GM18907 (cell line): ENCODE results near the gene OR51D1.

ENCODE experiments used
- ATAC-seq: cut with Tn5 transposase; IDR thresholded peaks from one replicate; pipeline ENCODE4 v1.9.1; 2021; ENCODE audit warnings: mild to moderate bottlenecking, moderate library complexity; ENCODE audit not compliant: unreplicated experiment

The OR51D1 gene

GRCh38 chr11:4644233-4644632 lies 7.0 kb downstream of the OR51D1 start:
- ATAC-seq: no peak

DNA sequence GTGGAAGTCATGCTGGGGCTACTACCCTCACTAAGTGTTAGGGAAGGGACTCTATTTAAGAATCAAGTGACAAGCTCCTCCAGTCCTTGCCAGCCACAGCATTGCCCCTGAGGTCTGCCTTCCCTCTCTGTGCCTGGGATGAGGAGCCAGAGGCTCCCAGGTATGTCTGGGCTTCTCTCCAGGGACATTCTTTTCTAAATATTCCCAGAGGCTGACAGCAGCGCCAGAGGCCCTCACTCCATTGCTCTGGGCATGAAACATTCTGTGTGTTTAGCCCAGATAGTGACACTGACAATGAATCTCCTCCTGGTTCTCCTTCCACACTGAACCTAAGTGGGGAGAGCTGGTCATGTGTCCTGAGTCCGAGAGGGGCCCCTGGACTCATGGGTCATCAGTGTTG lies 8.7 kb downstream of the OR51D1 start:
- no peak for ATAC-seq

DNA sequence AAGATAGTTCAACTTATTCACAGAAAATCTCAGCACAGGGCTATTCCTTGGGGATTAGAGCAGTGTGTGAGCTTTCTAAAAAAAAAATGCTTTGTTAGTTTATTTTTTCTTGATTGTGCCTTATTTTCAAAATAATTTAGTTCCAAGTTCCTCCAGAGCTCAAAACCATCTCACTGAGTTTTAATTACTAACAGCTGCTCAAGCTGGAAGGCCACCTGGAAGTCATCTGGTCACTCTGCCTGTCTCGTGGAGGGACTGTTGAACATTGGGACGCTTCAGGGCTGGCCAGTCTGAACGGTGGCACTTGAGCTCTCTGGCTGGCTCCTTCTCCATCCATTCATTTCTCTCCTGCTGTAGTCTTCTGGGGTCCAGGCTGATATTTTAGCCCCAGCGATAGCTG lies 10.5 kb downstream of the OR51D1 start:
- ATAC-seq: no peak

DNA sequence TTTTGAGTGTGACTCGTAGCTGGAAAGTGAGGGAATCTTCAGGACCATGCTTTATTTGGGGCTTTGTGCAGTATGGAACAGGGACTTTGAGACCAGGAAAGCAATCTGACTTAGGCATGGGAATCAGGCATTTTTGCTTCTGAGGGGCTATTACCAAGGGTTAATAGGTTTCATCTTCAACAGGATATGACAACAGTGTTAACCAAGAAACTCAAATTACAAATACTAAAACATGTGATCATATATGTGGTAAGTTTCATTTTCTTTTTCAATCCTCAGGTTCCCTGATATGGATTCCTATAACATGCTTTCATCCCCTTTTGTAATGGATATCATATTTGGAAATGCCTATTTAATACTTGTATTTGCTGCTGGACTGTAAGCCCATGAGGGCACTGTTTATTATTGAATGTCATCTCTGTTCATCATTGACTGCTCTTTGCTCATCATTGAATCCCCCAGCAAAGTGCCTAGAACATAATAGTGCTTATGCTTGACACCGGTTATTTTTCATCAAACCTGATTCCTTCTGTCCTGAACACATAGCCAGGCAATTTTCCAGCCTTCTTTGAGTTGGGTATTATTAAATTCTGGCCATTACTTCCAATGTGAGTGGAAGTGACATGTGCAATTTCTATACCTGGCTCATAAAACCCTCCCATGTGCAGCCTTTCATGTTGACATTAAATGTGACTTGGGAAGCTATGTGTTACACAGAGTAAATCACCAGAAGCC lies 17.5 kb downstream of the OR51D1 start:
- no peak for ATAC-seq

- no peak for ATAC-seq
Measured at GRCh38 chr11:4658629-4659445, 21.6 kb downstream of the OR51D1 start.

DNA sequence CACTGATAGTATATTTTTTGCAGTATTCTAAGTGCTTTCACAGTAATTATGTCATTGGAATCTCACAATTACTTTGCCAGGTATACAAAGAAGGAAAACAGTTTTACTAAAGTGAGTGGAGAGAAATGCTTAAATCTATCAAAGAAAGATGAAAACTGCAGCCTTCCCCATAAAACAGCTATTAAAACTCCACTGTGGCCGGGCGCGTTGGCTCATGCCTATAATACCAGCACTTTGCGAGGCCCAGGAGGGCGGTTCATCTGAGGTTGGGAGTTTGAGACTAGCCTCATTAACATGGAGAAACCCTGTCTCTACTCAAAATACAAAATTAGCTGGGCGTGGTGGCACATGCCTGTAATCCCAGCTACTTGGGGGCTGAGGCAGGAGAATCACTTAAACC lies 25.6 kb downstream of the OR51D1 start:
- no peak for ATAC-seq

- ATAC-seq: no peak
Measured at GRCh38 chr11:4664183-4664582, 26.9 kb downstream of the OR51D1 start.

DNA sequence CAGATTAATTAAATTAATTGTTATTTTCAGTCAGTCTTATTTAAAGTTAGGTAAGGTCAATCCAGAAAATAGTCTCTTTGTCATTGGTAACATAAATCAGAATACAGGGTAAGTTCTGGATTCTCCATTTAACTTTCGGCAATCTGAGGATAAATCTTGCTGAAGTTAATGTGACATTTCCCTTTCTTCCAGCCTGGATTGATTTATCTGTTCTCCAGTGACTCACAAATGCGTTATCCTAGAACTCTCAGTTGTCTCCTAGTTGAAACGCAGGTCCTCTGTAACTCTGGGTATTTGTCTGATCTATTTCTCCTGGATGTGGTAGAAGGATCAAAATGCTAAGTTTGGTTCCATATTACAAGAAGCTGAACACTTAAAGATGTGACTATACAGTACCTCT lies 27.5 kb downstream of the OR51D1 start:
- no peak for ATAC-seq

DNA sequence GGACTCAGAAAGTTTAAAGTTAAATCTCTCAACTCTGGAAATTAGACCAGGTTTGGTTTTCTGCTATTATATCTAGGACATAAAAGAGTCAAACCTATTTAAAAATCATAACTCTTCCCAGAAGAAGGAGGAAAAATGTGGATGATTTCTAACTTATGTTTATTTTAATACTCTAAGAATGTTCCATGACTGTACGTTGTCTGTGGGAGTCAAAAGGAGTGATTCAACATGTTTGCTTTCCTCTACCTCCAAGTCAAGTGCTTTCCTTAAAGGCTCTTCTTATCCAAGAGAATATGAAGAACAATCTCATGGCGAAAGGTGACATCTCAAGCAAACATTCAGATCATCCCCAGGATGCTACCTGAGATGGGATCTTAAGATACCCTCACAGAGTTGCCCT lies 28.1 kb downstream of the OR51D1 start:
- no peak for ATAC-seq

GRCh38 chr11:4671741-4672140 lies 34.5 kb downstream of the OR51D1 start:
- no peak for ATAC-seq

DNA sequence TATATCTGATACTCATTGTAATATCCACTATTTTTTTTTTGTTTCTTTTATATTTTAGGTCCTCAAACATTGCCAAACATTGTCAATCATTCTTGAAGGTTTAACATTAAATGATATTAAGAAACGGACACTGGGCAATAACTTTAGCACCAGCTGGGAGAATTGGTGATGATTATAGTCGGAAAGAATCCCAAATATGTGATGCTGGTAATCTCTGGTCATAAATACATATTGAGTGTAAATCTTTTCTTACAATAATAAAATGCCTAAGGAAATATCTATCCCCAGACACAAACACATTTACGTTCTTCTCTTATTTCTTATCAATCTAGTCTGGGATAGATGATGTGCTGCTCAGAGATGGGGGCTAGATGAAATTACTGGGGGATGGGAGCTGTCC lies 35.2 kb downstream of the OR51D1 start:
- ATAC-seq: no peak

DNA sequence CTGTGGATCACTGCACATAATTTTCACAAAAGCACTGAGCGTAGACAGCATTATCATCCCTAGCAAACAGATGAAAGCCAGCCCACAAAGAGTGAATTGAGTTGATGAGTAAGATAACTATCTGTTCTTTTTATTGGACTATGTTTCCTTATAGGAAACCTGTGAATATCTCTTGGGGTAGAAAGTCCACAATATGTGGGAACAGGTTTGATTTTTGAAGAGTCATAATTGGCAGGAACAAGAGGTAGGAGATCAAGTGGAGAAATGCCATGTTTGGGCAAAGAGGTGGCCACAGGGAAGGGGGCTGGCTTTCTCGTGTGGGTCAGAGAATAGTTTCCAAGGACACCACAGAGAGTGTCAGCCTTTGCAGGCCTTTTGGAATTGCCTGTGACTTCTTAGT lies 36.5 kb downstream of the OR51D1 start:
- no peak for ATAC-seq

DNA sequence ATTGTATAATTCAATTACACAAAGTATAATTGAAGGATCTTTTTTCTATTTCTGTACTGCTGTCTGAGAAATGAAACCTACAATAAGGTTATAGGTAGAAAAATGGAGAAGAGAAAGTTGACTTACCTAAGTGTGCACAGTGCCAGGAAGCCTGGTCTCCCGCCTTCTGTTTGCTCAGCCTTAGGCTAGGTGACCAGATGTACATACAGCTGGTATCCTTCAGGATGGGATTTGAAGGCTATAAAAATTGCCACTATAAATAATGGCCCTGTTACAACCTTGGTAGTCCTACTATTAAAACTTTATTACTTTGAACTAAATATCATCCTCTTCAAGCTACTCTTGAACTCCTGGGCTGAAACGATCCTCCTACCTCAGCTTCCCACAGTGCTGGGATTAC lies 40.7 kb downstream of the OR51D1 start:
- ATAC-seq: no peak

DNA sequence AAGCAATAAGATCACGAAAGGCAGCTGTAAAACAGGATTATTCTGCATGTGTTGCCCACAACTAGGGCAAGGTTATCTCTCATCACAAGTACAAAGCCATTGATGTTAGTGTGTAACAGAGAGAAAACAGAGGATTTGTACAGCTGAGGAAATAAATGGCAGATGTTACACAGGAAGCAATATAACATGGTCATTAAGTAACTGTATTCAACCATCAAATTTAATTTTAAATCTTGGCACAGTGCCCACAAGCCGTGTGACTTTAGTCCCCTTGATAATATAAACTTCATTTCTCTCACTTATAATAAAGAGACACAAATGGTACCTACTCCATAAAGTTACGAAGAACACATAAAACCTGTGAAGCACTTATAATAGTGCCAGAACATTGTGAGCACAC lies 43.1 kb downstream of the OR51D1 start:
- ATAC-seq: no peak

DNA sequence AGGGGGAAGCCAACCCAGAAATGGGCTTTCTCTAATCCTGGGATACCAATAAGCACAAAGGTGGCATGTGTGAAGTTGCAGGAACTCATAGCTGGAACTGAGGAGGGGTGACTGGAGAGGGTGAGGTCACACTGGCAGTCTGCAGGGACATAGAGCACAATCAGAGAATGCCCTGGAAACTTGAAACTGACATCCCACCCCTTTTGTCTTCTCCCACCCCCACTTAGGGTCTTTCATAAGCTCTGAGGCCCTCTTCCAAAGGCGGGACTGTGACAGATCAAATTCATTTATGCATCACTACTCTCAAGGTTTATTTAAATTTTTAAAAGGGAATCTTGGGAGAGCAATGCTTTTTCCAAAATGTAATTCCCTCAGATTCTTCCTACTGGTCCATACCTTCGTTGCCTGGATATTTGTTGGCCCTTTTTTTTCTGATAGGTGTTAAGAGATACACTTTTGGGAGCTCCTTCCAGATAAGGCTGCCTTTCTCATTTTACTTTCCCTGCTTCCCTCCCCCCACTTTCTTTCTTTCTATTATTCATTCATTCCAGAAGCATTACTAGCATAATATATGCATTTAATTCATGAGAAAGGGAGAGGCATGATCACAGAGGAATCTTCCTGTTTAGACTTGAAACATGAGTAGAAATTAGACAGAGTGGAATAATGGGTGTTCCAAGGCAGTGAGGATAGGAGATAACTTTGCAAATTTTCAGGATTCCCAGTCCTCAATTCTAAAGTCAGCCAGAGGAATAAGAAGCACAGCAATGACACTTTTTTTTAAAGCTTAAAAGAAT lies 45.5 kb downstream of the OR51D1 start:
- ATAC-seq: no peak

- no peak for ATAC-seq
Measured at GRCh38 chr11:4684631-4685285, 47.5 kb downstream of the OR51D1 start.
